GM19324 (cell line): ENCODE data around the gene PRSS50.
"Not testable (repeated sequence)": the region's sequence is repeated elsewhere in the genome, so short reads cannot be mapped to it uniquely, and the experiment has no call there.

Experiments
- ATAC-seq: cut with Tn5 transposase; IDR thresholded peaks from one replicate; pipeline ENCODE4 v1.9.1; 2021; ENCODE audit warnings: mild to moderate bottlenecking, moderate library complexity; ENCODE audit not compliant: unreplicated experiment, low FRiP score

Gene PRSS50

GRCh38 chr3:46709721-46710120 is 7.9 kb downstream of the PRSS50 start:
- ATAC-seq = no peak

GRCh38 chr3:46709157-46709654 is 8.5 kb downstream of the PRSS50 start:
- ATAC-seq = no peak

GRCh38 chr3:46708401-46709156 is 9.1 kb downstream of the PRSS50 start:
- ATAC-seq = no peak

- no peak for ATAC-seq
These were observed 10.1 kb downstream of the PRSS50 start for GRCh38 chr3:46707601-46708011.

GRCh38 chr3:46706771-46707582 is 10.7 kb downstream of the PRSS50 start:
- ATAC-seq = no peak

- ATAC-seq = no peak
These were observed 11.7 kb downstream of the PRSS50 start for GRCh38 chr3:46705751-46706552.

GRCh38 chr3:46705022-46705530 is 12.6 kb downstream of the PRSS50 start:
- ATAC-seq = no peak

GRCh38 chr3:46704346-46704745 is 13.3 kb downstream of the PRSS50 start:
- ATAC-seq = not testable (repeated sequence)

- ATAC-seq = no peak
These were observed 14.6 kb downstream of the PRSS50 start for GRCh38 chr3:46703013-46703520.

GRCh38 chr3:46702246-46703012 is 15.2 kb downstream of the PRSS50 start:
- no peak for ATAC-seq

- ATAC-seq = no peak
These were observed 16.3 kb downstream of the PRSS50 start, which contains the start of gene TMIE for GRCh38 chr3:46701181-46701939. TMIE (plus strand) TSS chr3:46701392; CDS start chr3:46701488, 96 bp downstream.

- no peak for ATAC-seq
These were observed 16.9 kb downstream of the PRSS50 start for GRCh38 chr3:46700772-46701171.

GRCh38 chr3:46699676-46700523 is 17.8 kb downstream of the PRSS50 start:
- no peak for ATAC-seq

GRCh38 chr3:46695962-46696894 is 21.4 kb downstream of the PRSS50 start:
- no peak for ATAC-seq

- no peak for ATAC-seq
These were observed 22.3 kb downstream of the PRSS50 start for GRCh38 chr3:46695177-46695961.

GRCh38 chr3:46694520-46694919 is 23.1 kb downstream of the PRSS50 start:
- no peak for ATAC-seq
